H1 (cell line): Measurements from ENCODE around the gene IFNA13. TPM values are rescaled to one million over a fixed set of nuclear protein-coding genes. Genes with fewer than 3 reads are reported as not detected.

ENCODE experiments used
- GABPA ChIP-seq: IDR thresholded peaks from 2 replicates; pipeline ENCODE4 v1.6.1; 2011; ENCODE audit warnings: mild to moderate bottlenecking, low read length, moderate library complexity, borderline replicate concordance; ENCODE audit not compliant: insufficient read depth
- GTF2F1 ChIP-seq: IDR thresholded peaks from 2 replicates; pipeline ENCODE4 v1.6.1; 2012; ENCODE audit warnings: low read depth, low read length, improper control_type of control experiment, borderline replicate concordance
- SUZ12 ChIP-seq: fragments of 200-600 bp; sonication (generic); IDR thresholded peaks from 2 replicates; pipeline ENCODE4 v1.6.1; 2012; ENCODE audit warnings: mild to moderate bottlenecking, inconsistent platforms, low read length, moderate library complexity, mixed read lengths
- polyA plus RNA-seq, 7 experiments: library from polyadenylated mRNA; depleted of rRNA in 3 of 7; stranded (reverse) in 5 of 7; unstranded in 2 of 7; fragments of >200 nt in 5 of 7; fragments of 200-250 nt in 2 of 7; gene quantifications; 1 replicate in 5 of 7; 2 replicates in 1 of 7; 4 replicates in 1 of 7; pipeline versions ENCODE4 v1.2.1 to v1.2.3, GENCODE V29; 2011 to 2013; ENCODE audit warnings: missing spikeins in 2 of 7, mixed read lengths in 2 of 7
- total RNA-seq: library from RNA; stranded (reverse); fragmentation: NEBNext Ultra II Directional; extraction: Animal tissue kit (Norgen Biotek cat#: 25700); gene quantifications from 2 replicates; pipeline ENCODE4 v1.2.1, GENCODE V29; 2021
- TF ChIP-seq, protein P1 (sequence below): fragments of 300-600 bp; sonication (generic); IDR thresholded peaks from 2 replicates; pipeline ENCODE4 v1.7.1; 2012; ENCODE audit warnings: low read length, moderate library complexity, mild to moderate bottlenecking, inconsistent platforms; ENCODE audit not compliant: insufficient replicate concordance

IFNA13 gene
- total and polyA plus RNA-seq, 2 of the 8 experiments (the other 6 are each of a cell fraction or from before 2014, with no cell fraction given), result not detected

DNA sequence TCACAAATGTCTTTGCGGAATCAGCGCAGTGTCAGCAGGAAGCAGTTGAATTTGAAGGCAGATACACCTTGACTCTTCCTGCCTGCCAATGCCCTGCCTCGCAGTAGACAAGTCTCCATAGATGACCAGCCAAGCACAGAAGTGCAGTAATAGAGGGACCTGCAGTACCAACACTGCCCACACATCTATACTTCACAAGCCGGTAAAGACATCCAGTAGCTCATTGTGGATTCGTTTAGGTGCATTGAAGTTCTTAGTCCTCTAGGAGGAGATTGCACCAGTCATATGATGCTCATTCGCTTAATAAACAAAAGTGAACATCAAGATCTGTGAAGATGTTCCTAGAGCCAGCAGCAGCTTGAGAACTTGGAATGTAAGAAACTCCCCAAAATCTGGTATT is 24.4 kb upstream of the IFNA13 start (continued):
- TF ChIP-seq, protein P1, sequence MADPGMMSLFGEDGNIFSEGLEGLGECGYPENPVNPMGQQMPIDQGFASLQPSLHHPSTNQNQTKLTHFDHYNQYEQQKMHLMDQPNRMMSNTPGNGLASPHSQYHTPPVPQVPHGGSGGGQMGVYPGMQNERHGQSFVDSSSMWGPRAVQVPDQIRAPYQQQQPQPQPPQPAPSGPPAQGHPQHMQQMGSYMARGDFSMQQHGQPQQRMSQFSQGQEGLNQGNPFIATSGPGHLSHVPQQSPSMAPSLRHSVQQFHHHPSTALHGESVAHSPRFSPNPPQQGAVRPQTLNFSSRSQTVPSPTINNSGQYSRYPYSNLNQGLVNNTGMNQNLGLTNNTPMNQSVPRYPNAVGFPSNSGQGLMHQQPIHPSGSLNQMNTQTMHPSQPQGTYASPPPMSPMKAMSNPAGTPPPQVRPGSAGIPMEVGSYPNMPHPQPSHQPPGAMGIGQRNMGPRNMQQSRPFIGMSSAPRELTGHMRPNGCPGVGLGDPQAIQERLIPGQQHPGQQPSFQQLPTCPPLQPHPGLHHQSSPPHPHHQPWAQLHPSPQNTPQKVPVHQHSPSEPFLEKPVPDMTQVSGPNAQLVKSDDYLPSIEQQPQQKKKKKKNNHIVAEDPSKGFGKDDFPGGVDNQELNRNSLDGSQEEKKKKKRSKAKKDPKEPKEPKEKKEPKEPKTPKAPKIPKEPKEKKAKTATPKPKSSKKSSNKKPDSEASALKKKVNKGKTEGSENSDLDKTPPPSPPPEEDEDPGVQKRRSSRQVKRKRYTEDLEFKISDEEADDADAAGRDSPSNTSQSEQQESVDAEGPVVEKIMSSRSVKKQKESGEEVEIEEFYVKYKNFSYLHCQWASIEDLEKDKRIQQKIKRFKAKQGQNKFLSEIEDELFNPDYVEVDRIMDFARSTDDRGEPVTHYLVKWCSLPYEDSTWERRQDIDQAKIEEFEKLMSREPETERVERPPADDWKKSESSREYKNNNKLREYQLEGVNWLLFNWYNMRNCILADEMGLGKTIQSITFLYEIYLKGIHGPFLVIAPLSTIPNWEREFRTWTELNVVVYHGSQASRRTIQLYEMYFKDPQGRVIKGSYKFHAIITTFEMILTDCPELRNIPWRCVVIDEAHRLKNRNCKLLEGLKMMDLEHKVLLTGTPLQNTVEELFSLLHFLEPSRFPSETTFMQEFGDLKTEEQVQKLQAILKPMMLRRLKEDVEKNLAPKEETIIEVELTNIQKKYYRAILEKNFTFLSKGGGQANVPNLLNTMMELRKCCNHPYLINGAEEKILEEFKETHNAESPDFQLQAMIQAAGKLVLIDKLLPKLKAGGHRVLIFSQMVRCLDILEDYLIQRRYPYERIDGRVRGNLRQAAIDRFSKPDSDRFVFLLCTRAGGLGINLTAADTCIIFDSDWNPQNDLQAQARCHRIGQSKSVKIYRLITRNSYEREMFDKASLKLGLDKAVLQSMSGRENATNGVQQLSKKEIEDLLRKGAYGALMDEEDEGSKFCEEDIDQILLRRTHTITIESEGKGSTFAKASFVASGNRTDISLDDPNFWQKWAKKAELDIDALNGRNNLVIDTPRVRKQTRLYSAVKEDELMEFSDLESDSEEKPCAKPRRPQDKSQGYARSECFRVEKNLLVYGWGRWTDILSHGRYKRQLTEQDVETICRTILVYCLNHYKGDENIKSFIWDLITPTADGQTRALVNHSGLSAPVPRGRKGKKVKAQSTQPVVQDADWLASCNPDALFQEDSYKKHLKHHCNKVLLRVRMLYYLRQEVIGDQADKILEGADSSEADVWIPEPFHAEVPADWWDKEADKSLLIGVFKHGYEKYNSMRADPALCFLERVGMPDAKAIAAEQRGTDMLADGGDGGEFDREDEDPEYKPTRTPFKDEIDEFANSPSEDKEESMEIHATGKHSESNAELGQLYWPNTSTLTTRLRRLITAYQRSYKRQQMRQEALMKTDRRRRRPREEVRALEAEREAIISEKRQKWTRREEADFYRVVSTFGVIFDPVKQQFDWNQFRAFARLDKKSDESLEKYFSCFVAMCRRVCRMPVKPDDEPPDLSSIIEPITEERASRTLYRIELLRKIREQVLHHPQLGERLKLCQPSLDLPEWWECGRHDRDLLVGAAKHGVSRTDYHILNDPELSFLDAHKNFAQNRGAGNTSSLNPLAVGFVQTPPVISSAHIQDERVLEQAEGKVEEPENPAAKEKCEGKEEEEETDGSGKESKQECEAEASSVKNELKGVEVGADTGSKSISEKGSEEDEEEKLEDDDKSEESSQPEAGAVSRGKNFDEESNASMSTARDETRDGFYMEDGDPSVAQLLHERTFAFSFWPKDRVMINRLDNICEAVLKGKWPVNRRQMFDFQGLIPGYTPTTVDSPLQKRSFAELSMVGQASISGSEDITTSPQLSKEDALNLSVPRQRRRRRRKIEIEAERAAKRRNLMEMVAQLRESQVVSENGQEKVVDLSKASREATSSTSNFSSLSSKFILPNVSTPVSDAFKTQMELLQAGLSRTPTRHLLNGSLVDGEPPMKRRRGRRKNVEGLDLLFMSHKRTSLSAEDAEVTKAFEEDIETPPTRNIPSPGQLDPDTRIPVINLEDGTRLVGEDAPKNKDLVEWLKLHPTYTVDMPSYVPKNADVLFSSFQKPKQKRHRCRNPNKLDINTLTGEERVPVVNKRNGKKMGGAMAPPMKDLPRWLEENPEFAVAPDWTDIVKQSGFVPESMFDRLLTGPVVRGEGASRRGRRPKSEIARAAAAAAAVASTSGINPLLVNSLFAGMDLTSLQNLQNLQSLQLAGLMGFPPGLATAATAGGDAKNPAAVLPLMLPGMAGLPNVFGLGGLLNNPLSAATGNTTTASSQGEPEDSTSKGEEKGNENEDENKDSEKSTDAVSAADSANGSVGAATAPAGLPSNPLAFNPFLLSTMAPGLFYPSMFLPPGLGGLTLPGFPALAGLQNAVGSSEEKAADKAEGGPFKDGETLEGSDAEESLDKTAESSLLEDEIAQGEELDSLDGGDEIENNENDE, result no peak
- no peak for TF ChIP-seq GTF2F1
- no peak for TF ChIP-seq GABPA
- no peak for TF ChIP-seq SUZ12
- TF ChIP-seq, all 59 proteins: peak for 1
